ENCODE results near the gene ZFYVE9. TPM values are rescaled to one million over a fixed set of nuclear protein-coding genes. Genes with fewer than 3 reads are reported as not detected.

The ZFYVE9 gene
- total and polyA plus RNA-seq, 2 of the 8 experiments (the other 6 are each of a cell fraction or from before 2014, with no cell fraction given): 5.8 to 26.5 TPM

DNA sequence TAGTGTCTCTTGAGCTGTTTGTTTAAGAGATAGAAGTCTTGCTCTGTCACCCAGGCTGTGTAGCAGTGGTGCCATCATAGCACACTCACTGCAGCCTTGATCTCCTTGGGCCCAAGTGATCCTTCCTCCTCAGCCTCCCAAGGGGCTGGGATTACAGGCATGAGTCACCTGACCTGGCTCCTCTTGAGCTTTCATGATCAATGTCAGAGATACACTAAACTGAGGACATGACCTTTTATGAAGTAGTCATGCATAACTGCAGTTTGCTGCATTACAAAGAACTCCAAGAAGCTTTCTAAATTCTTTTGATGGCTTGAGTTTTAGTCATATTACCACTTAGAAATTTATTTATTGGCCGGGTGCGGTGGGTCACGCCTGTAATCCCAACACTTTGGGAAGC is 146.4 kb downstream of the ZFYVE9 start (continued):
- no peak for TF ChIP-seq POU5F1 (IDR thresholded peaks at IDR 0.05; ENCODE audit: low read depth, low read length)
- TF ChIP-seq MAFK (IDR thresholded peaks at IDR 0.05; ENCODE audit: low read depth, low read length): no peak
- TF ChIP-seq E2F6 (IDR thresholded peaks at IDR 0.05): no peak

All from H1 (cell line).